Neural cell (in vitro differentiated cells): ENCODE measurements around the gene BCL2L12. TPM values are rescaled to one million over a fixed set of nuclear protein-coding genes. Genes with fewer than 3 reads are reported as not detected.

Experiments used
- H2AFZ ChIP-seq: fragments of 200-600, 300-800 bp; sonication (generic), shearing (Covaris generic); 2 replicates; pipeline ENCODE4 v1.6.0; 2014; ENCODE audit warnings: low read depth, mild to moderate bottlenecking, antibody characterized with exemption, low read length, moderate library complexity
- H3F3A ChIP-seq: fragments of 200-600 bp; shearing (Covaris generic); 2 replicates; pipeline ENCODE4 v1.6.1; 2016; ENCODE audit warnings: mild to moderate bottlenecking, moderate library complexity, mixed read lengths, antibody characterized with exemption, low read length; ENCODE audit not compliant: insufficient read depth, poor library complexity, severe bottlenecking
- H3K27ac ChIP-seq: fragments of 200-600, 300-800 bp; sonication (generic), shearing (Covaris generic); 2 replicates; pipeline ENCODE4 v1.5.1; 2014; ENCODE audit warnings: mild to moderate bottlenecking, low read length, moderate library complexity
- H3K27me3 ChIP-seq: fragments of 300-800, 200-600 bp; sonication (generic), shearing (Covaris generic); 2 replicates; pipeline ENCODE4 v1.6.0; 2014; ENCODE audit warnings: mild to moderate bottlenecking, low read depth, low read length, moderate library complexity; ENCODE audit not compliant: insufficient read depth
- H3K36me3 ChIP-seq: fragments of 300-800, 200-600 bp; sonication (generic), shearing (Covaris generic); 2 replicates; pipeline ENCODE4 v1.5.1; 2014; ENCODE audit warnings: mild to moderate bottlenecking, antibody characterized with exemption, low read length, moderate library complexity; ENCODE audit not compliant: insufficient read depth
- H3K4me2 ChIP-seq: fragments of 300-800, 200-600 bp; sonication (generic), shearing (Covaris generic); 2 replicates; pipeline ENCODE4 v1.6.0; 2014; ENCODE audit warnings: mild to moderate bottlenecking, low read length
- H3K4me3 ChIP-seq: fragments of 300-800, 200-600 bp; sonication (generic), shearing (Covaris generic); 2 replicates; pipeline ENCODE4 v1.5.1; 2014; ENCODE audit warnings: mild to moderate bottlenecking, low read length, moderate library complexity
- H3K79me2 ChIP-seq: fragments of 200-600 bp; shearing (Covaris generic); replicated peaks from 2 replicates; pipeline ENCODE4 v1.6.0; 2014; ENCODE audit warnings: mild to moderate bottlenecking, low read length, moderate library complexity; ENCODE audit not compliant: insufficient read depth
- H3K9ac ChIP-seq: fragments of 300-800, 200-600 bp; sonication (generic), shearing (Covaris generic); 2 replicates; pipeline ENCODE4 v1.6.1; 2016; ENCODE audit warnings: mild to moderate bottlenecking, low read length, mixed read lengths
- H3K9me2 ChIP-seq: fragments of 200-600 bp; shearing (Covaris generic); 2 replicates; pipeline ENCODE4 v1.6.1; 2016; ENCODE audit warnings: mild to moderate bottlenecking, low read length, mixed read lengths; ENCODE audit not compliant: insufficient read depth
- H3K9me3 ChIP-seq: fragments of 200-600, 300-800 bp; sonication (generic), shearing (Covaris generic); 2 replicates; pipeline ENCODE4 v1.6.1; 2016; ENCODE audit warnings: mild to moderate bottlenecking, mixed run types, low read length, moderate library complexity, mixed read lengths
- H4K20me1 ChIP-seq: fragments of 200-600 bp; shearing (Covaris generic); 2 replicates; pipeline ENCODE4 v1.6.1; 2016; ENCODE audit warnings: mild to moderate bottlenecking, mixed run types; ENCODE audit not compliant: insufficient read depth
- CTCF ChIP-seq: fragments of 450-650 bp; IDR thresholded peaks from 2 replicates; pipeline ENCODE4 v1.5.1; 2014; ENCODE audit warnings: antibody characterized with exemption, mild to moderate bottlenecking, moderate library complexity; ENCODE audit not compliant: poor library complexity, severe bottlenecking
- EP300 ChIP-seq: fragments of 450-650 bp; conservative IDR thresholded peaks from 2 replicates; pipeline ENCODE4 v1.6.1; 2014; ENCODE audit warnings: antibody characterized with exemption, mild to moderate bottlenecking, moderate library complexity; ENCODE audit not compliant: poor library complexity, severe bottlenecking
- EZH2 ChIP-seq: fragments of 200-600, 300-800 bp; shearing (Covaris generic), sonication (generic); IDR thresholded peaks from 2 replicates; pipeline ENCODE4 v1.6.1; 2014; ENCODE audit warnings: antibody characterized with exemption, low read length, borderline replicate concordance, mild to moderate bottlenecking; ENCODE audit not compliant: insufficient read depth, poor library complexity, severe bottlenecking
- MXI1 ChIP-seq: fragments of 450-650 bp; conservative IDR thresholded peaks from 2 replicates; pipeline ENCODE4 v1.6.1; 2014; ENCODE audit warnings: antibody characterized with exemption, mild to moderate bottlenecking; ENCODE audit not compliant: poor library complexity, severe bottlenecking
- POLR2AphosphoS5 ChIP-seq: IDR thresholded peaks from 2 replicates; pipeline ENCODE4 v1.6.1; 2012
- RAD21 ChIP-seq: fragments of 450-650 bp; conservative IDR thresholded peaks from 2 replicates; pipeline ENCODE4 v1.6.1; 2014; ENCODE audit warnings: antibody characterized with exemption, mild to moderate bottlenecking, moderate library complexity
- REST ChIP-seq: IDR thresholded peaks from 2 replicates; pipeline ENCODE4 v1.6.1; 2012; ENCODE audit warnings: borderline replicate concordance
- SMC3 ChIP-seq: fragments of 450-650 bp; conservative IDR thresholded peaks from 2 replicates; pipeline ENCODE4 v1.6.1; 2014; ENCODE audit warnings: antibody characterized with exemption, mild to moderate bottlenecking, moderate library complexity; ENCODE audit not compliant: poor library complexity
- TAF1 ChIP-seq: IDR thresholded peaks from 2 replicates; pipeline ENCODE4 v1.6.1; 2012; ENCODE audit warnings: low read depth
- polyA plus RNA-seq: library from polyadenylated mRNA; depleted of rRNA; stranded (reverse); fragments of >200 nt; gene quantifications from 2 replicates; pipeline ENCODE4 v1.2.3, GENCODE V29; 2014

Gene BCL2L12
- polyA plus RNA-seq, 1 donor from 2014 or later = 1.1 TPM

- H3K9ac ChIP-seq = no peak overlapping the region
- no peak overlapping the region for H3K4me3 ChIP-seq
- H3K4me2 ChIP-seq = no peak overlapping the region
- no peak overlapping the region for H3K27ac ChIP-seq
- no peaks in the 10 kb centered on the region for H3K79me2 ChIP-seq
- peaks cover 7% of the 10 kb centered on the region for H3K36me3 ChIP-seq
- no peak overlapping the region for H2AFZ ChIP-seq
- no peaks in the 10 kb centered on the region for H3K27me3 ChIP-seq
- H3K9me2 ChIP-seq = no peaks in the 10 kb centered on the region
- no peaks in the 10 kb centered on the region for H4K20me1 ChIP-seq
- TF ChIP-seq EZH2 (no peak), TAF1 (no peak), EP300 (no peak), REST (no peak)
- H3F3A ChIP-seq = no peaks in the 10 kb centered on the region
- H3K9me3 ChIP-seq = no peaks in the 10 kb centered on the region
Observed at GRCh38 chr19:49699364-49699763, 33.6 kb downstream of the BCL2L12 start.

- Histone ChIP-seq H3K4me2 (no peak overlapping the region), H3K27ac (no peak overlapping the region), H3K27me3 (no peaks in the 10 kb centered on the region), H3K9me2 (no peaks in the 10 kb centered on the region), H3F3A (no peaks in the 10 kb centered on the region), H3K9me3 (no peaks in the 10 kb centered on the region), H4K20me1 (no peaks in the 10 kb centered on the region), H3K79me2 (no peaks in the 10 kb centered on the region), H3K36me3 (peaks cover 7% of the 10 kb centered on the region), H3K9ac (no peak overlapping the region), H3K4me3 (no peak overlapping the region), H2AFZ (no peak overlapping the region)
- TF ChIP-seq TAF1 (no peak), MXI1 (no peak), REST (no peak), RAD21 (no peak), SMC3 (no peak), EP300 (no peak), EZH2 (no peak), CTCF (no peak), POLR2AphosphoS5 (no peak)
Observed at GRCh38 chr19:49700563-49700962, 34.8 kb downstream of the BCL2L12 start.
